GM19328 (cell line): ENCODE results near the gene FBXL14.
"Not testable (repeated sequence)": the region's sequence is repeated elsewhere in the genome, so short reads cannot be mapped to it uniquely, and the experiment has no call there.

Experiments
- ATAC-seq: cut with Tn5 transposase; IDR thresholded peaks from one replicate; pipeline ENCODE4 v1.9.1; 2021; ENCODE audit warnings: mild to moderate bottlenecking, moderate library complexity; ENCODE audit not compliant: unreplicated experiment

Gene FBXL14

GRCh38 chr12:1574865-1575259, 19.5 kb downstream of the FBXL14 start:
- ATAC-seq, result no peak

- no peak for ATAC-seq
These were observed 20.2 kb downstream of the FBXL14 start for GRCh38 chr12:1573960-1574864.

DNA sequence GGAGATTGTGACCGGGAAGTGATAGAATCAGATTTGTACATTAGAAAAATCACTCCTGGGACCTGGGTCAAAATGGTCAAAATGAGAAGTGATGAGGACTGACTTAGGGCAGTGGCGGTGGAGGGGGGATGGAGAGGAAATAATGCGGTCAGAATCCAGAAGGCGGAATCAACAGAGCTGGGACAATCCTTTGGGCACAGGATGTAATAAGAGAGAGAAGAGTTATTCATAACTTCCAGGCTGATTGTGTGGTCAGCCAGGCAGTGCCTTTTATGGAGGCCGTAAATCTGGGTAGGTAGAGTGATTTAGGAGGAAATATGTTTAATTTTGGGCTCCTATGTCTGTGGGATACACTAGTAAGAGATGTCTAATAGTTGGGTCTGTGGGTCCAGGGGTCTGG, 21.6 kb downstream of the FBXL14 start:
- ATAC-seq, result no peak

DNA sequence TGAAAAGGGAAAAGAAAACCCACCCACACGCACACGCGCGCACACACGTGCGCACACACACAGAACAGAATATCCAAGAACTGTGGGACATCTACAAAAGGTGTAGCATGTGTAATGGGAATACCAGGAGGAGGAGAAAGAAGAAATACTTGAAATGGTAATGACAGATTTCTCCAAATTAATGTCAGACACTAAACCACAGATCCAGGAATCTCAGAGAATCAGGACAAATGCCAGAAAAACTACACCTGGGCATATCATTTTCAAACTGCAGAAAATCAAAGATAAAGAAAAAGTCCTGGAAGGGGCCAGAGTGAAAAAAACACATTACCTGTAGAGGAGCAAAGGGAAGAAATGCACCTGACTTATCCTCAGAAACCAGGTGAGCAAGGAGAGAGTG, 26.5 kb downstream of the FBXL14 start:
- ATAC-seq, result no peak

- ATAC-seq, result no peak
These were observed 27.8 kb downstream of the FBXL14 start for GRCh38 chr12:1566449-1567135.

DNA sequence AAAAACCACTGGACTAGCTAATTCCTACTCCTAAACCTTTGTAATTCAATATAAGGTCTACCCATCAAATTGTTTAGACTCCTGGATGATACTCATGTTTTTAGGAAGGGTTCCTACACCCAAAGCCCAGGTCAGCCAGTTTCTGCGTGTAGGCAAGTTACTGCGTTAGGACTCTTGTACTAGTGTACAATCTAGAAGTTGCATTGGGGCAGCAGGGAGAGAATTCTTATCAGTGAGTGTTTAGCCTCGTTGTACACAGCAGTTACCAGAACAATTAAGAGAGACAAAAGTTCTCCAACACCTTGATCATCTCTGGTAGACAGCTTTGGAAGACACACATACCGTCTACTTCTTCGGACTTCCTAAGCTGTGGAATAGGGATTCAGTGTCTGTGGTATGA, 29.2 kb downstream of the FBXL14 start:
- ATAC-seq, result no peak

DNA sequence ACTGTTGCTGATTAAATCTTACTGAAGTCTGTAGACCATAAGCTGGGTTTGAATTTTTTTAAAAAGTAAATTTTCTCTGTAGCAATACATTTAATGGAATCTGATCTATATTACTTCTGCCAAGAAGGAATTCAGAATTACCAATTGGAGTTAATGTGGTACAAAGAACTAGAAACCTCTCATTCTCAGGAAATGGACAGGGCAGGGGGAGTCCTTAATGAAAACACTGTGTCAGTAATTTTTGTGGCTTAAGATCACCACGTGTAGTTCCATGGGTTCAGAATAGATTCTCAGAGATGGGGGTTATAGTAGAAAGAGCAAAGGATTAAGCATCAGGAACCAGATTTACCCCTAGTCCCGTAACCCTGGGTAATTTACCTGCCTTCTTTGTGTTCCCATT, 30.3 kb downstream of the FBXL14 start:
- ATAC-seq, result no peak

- ATAC-seq, result no peak
These were observed 31.5 kb downstream of the FBXL14 start for GRCh38 chr12:1562813-1563407.

DNA sequence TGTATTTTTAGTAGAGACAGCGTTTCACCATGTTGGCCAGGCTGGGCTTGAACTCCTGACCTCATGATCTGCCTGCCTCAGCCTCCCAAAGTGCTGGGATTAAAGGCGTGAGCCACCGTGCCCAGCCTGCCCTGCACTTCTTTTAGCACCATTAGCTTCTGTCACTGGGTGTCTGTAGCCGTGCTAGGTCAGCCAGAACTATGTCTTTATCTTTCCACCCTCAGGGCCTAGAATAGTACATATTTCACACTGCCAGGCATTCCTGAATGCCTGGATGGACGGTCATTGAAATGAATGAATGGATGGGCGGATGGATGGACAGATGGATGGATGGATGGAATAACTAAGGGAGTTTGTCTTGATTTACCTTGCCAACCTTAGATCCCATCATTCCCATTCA, 33.7 kb downstream of the FBXL14 start:
- ATAC-seq, result no peak

DNA sequence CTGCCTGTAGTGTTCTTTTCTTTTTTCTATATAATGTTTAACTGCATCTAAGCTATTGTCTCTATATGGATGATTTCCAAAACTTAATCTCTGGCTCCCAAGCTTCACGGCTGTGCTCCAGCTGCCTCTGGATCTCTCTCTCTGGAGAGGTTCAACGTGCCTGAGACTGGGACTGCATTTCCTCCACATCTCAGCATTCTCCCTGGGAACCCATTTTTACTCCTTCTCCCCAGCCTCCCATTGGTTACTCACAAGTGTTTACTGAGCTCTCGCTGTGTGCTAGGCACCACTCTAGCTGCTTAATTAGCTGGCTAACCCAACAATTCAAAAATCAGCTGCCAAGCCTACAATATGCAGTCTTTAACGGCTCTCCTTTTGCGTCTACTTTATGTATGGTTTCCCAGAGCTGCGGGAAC, 34.7 kb downstream of the FBXL14 start:
- no peak for ATAC-seq

- ATAC-seq, result not testable (repeated sequence)
These were observed 36.3 kb downstream of the FBXL14 start for GRCh38 chr12:1558108-1558507.

GRCh38 chr12:1553987-1554982, 40.1 kb downstream of the FBXL14 start:
- ATAC-seq, result peak; percentile 90

GRCh38 chr12:1553536-1553935, 40.8 kb downstream of the FBXL14 start:
- no peak for ATAC-seq

GRCh38 chr12:1552911-1553491, 41.4 kb downstream of the FBXL14 start:
- no peak for ATAC-seq

DNA sequence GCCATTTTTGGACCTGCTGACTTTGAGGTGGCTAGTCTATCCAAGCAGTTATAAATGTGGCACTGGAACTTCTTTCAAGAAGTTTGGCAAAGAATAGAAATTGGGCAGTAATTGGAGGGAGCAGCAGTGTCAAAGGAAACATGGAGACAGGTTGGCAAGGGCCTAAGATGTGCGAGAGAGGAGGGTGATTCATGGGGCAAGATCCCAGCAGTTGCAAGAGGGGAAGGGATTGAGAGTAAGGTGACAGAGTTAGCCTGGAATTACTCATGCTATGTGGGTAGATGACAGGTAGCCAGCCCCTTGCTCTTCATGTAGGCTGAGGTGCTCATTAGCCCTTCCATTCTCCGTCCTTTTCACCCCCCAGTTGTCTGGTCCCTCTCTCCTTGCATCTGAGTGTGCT, 42.2 kb downstream of the FBXL14 start:
- ATAC-seq, result no peak

DNA sequence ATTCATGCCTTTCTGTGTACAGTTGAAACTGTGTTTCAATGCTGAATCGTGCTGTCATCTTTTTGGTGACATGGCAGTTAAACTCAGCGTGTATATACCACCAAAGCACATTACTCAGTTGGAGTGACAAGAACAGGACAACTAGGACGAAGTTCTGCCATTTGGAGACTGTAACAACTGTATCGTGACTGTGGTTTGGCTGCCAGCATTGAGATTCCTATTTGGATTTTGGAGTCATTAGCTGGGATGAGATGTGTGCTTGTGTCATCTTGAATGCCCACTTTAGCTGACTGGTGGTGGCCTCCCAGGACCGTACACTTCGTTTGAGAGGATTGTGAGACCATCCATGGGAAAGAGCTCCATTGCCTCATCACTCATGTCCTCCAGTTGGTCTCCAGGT, 42.9 kb downstream of the FBXL14 start:
- no peak for ATAC-seq

- ATAC-seq, result no peak
These were observed 47.3 kb downstream of the FBXL14 start for GRCh38 chr12:1546931-1547640.

GRCh38 chr12:1544996-1545700, 49.2 kb downstream of the FBXL14 start:
- ATAC-seq, result no peak

DNA sequence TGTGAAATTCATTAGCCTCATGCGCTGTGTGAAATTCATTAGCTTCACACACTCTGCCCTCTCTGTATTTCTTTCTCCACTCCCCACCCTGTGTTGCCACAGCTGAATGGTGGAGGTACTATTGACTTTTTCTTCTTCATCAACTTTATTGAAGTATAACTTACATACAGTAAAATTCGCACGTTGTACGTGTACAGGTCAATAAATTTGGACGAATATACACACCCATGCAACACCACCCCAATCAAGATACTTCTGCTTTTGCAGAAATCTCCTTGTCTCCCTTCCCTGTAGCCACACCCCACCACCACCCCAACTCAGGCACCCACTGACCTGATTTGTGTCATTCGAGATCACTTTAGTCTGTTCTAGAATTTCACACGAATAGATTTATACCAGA, 51.8 kb downstream of the FBXL14 start:
- no peak for ATAC-seq
